DLD1 (cell line): ENCODE results near the gene CDH4.

Experiments used
- in situ Hi-C: cut with HindIII; loops from 2 replicates; pipeline ENCODE4 v1.10.0; 2017; ENCODE audit warnings: low sequenced_read_pairs

Gene CDH4

GRCh38 chr20:61755971-61756845, 504.1 kb downstream of the CDH4 start:
- in situ Hi-C loops: no loop called here

- in situ Hi-C loops: no loop called here
Measured at GRCh38 chr20:61756966-61757677, 505.1 kb downstream of the CDH4 start.

- in situ Hi-C loops: no loop called here
Measured at GRCh38 chr20:61757678-61758563, 505.9 kb downstream of the CDH4 start.

GRCh38 chr20:61758564-61759200, 506.6 kb downstream of the CDH4 start:
- in situ Hi-C loops: no loop called here

- in situ Hi-C loops: no loop called here
Measured at GRCh38 chr20:61759286-61760065, 507.4 kb downstream of the CDH4 start.

GRCh38 chr20:61760321-61760720, 508.3 kb downstream of the CDH4 start:
- in situ Hi-C loops: no loop called here

GRCh38 chr20:61760731-61761130, 508.7 kb downstream of the CDH4 start:
- in situ Hi-C loops: no loop called here

GRCh38 chr20:61761453-61762166, 509.5 kb downstream of the CDH4 start:
- in situ Hi-C loops: no loop called here

GRCh38 chr20:61762167-61762710, 510.2 kb downstream of the CDH4 start:
- in situ Hi-C loops: no loop called here

GRCh38 chr20:61762886-61763739, 511.1 kb downstream of the CDH4 start:
- in situ Hi-C loops: no loop called here

- in situ Hi-C loops: no loop called here
Measured at GRCh38 chr20:61763740-61764400, 511.8 kb downstream of the CDH4 start.

GRCh38 chr20:61764471-61765025, 512.5 kb downstream of the CDH4 start:
- in situ Hi-C loops: no loop called here

- in situ Hi-C loops: no loop called here
Measured at GRCh38 chr20:61765081-61765870, 513.2 kb downstream of the CDH4 start.

- in situ Hi-C loops: no loop called here
Measured at GRCh38 chr20:61765871-61766654, 514.0 kb downstream of the CDH4 start.

GRCh38 chr20:61766921-61767610, 515.0 kb downstream of the CDH4 start:
- in situ Hi-C loops: no loop called here
